Measurements from ENCODE around the gene FA2H.
"Not testable (repeated sequence)": the region's sequence is repeated elsewhere in the genome, so short reads cannot be mapped to it uniquely, and the experiment has no call there.

FA2H gene

GRCh38 chr16:74691093-74691855 lies 83.3 kb downstream of the FA2H start:
- no peak for DNase-seq

- no peak for DNase-seq
These were observed 92.1 kb downstream of the FA2H start for GRCh38 chr16:74682556-74682955.

- DNase-seq, result no peak
These were observed 93.9 kb downstream of the FA2H start for GRCh38 chr16:74680681-74681080.

GRCh38 chr16:74679983-74680382 lies 94.6 kb downstream of the FA2H start:
- no peak for DNase-seq

- no peak for DNase-seq
These were observed 96.8 kb downstream of the FA2H start for GRCh38 chr16:74677868-74678267.

- no peak for DNase-seq
These were observed 100.7 kb downstream of the FA2H start for GRCh38 chr16:74673876-74674275.

- not testable (repeated sequence) for DNase-seq
These were observed 105.7 kb downstream of the FA2H start for GRCh38 chr16:74668877-74669276.

GRCh38 chr16:74667255-74667700 lies 107.3 kb downstream of the FA2H start:
- DNase-seq, result peak in 23 of 56 donors; percentile 0 to 27 (median 4)

- DNase-seq, result peak; percentile 60 to 99 (median 96)
These were observed 108.0 kb downstream of the FA2H start, which contains the start of gene RFWD3 for GRCh38 chr16:74666425-74667254. Gene RFWD3, minus strand, starts transcription at chr16:74666877. Its CDS starts 5,428 bp downstream, at chr16:74661449.

- DNase-seq, result no peak
These were observed 108.6 kb downstream of the FA2H start for GRCh38 chr16:74666010-74666421.
